Natural killer cell (primary cell): ENCODE measurements around the gene ARIH1. TPM values are rescaled to one million over a fixed set of nuclear protein-coding genes. Genes with fewer than 3 reads are reported as not detected.

Experiments used
- ATAC-seq, 3 donors: fragments of 150-1000 bp in 2 of 3; fragments of 200-7000 bp in 1 of 3; cut with Tn5 transposase; 1 replicate in 1 of 3; 2 replicates in 2 of 3; pipeline ENCODE4 v1.10.0; 2021; ENCODE audit warnings: mild to moderate bottlenecking in 2 of 3, moderate library complexity in 2 of 3
- DNase-seq, 2 donors: peaks; one replicate each; pipeline versions ENCODE4 v3.0.0 to v3.0.0-alpha.2; 2013 to 2021; ENCODE audit warnings: mixed read lengths in 1 of 2
- H3K27ac ChIP-seq: one replicate; pipeline ENCODE4 v1.5.1; 2013; ENCODE audit warnings: mild to moderate bottlenecking, low read length
- H3K27me3 ChIP-seq: one replicate; pipeline ENCODE4 v1.6.1; 2013; ENCODE audit warnings: low read length; ENCODE audit not compliant: control insufficient read depth, insufficient read depth
- H3K36me3 ChIP-seq: one replicate; pipeline ENCODE4 v1.6.1; 2013; ENCODE audit warnings: low read length; ENCODE audit not compliant: control insufficient read depth, insufficient read depth
- H3K4me1 ChIP-seq: one replicate; pipeline ENCODE4 v1.6.1; 2013; ENCODE audit warnings: low read length; ENCODE audit not compliant: control insufficient read depth, insufficient read depth
- H3K4me3 ChIP-seq: one replicate; pipeline ENCODE4 v1.5.1; 2013; ENCODE audit warnings: low read length
- H3K9me3 ChIP-seq: one replicate; pipeline ENCODE4 v1.6.1; 2013; ENCODE audit warnings: low read length; ENCODE audit not compliant: control insufficient read depth, insufficient read depth
- H3K27ac Mint-ChIP-seq, 2 donors: one replicate each; pipeline ENCODE4 v1.8.0; 2022; ENCODE audit warnings: mild to moderate bottlenecking in 2 of 2, mixed read lengths in 2 of 2, moderate library complexity in 1 of 2
- H3K27me3 Mint-ChIP-seq, 2 donors: one replicate each; pipeline ENCODE4 v1.8.0; 2022; ENCODE audit warnings: low read depth in 2 of 2, mixed read lengths in 2 of 2
- H3K36me3 Mint-ChIP-seq: one replicate; pipeline ENCODE4 v1.8.0; 2022; ENCODE audit warnings: mixed read lengths
- H3K4me1 Mint-ChIP-seq, 2 donors: one replicate each; pipeline ENCODE4 v1.8.0; 2022; ENCODE audit warnings: mixed read lengths in 2 of 2
- H3K4me3 Mint-ChIP-seq: one replicate; pipeline ENCODE4 v1.8.0; 2022; ENCODE audit warnings: mild to moderate bottlenecking, moderate library complexity, mixed read lengths
- H3K9me3 Mint-ChIP-seq, 2 donors: one replicate each; pipeline ENCODE4 v1.8.0; 2022; ENCODE audit warnings: mixed read lengths in 2 of 2
- WGBS: methylation state at CpG from one replicate; pipeline ENCODE4 v1.1.7; 2013; ENCODE audit warnings: missing lambda C conversion rate; ENCODE audit not compliant: insufficient coverage; 5-methylcytosine and 5-hydroxymethylcytosine counted together
- intact Hi-C: fragments of 100-400 bp; cut with micrococcal nuclease; formaldehyde crosslinking; loops from one replicate; pipeline ENCODE4 v1.14.2; 2022
- total RNA-seq, 4 donors: library from RNA; stranded (reverse); fragments of 120-200 nt in 1 of 4; gene quantifications; one replicate each; pipeline versions ENCODE4 v1.2.3 to v1.2.4, GENCODE V29; 2013 to 2022
- TF ChIP-seq, protein P1 (sequence below): fragments of 200-600 bp; IDR thresholded peaks from one replicate; pipeline ENCODE4 v1.8.0; 2022; ENCODE audit warnings: antibody characterized with exemption

ARIH1 gene
- total RNA-seq, 3 donors from 2014 or later (not counting 1 experiment from before 2014, with no cell fraction given): 193 to 212 (median 212) TPM

DNA sequence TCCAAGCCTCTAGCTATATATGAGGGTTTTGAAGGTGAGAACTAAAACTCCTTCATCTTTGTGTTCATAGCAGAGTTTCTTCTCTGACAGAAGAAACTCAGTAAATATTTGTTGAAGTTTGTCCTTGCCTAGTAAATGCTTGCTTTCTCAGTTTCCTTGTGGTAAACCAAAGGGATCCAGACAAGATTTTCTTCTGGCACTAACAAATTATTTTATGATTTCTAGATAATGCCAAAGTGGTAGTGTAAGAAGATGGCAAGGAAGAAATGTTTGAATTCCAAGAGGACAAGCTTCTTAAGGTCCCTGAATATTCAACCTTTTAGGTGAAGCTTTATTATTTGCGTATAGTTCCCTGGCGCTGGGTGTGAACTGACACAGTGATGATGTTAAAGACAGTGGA, 14.4 kb downstream of the ARIH1 start:
- H3K27me3 Mint-ChIP-seq: no peaks in the 10 kb centered on the region
- no peaks in the 10 kb centered on the region for H3K9me3 Mint-ChIP-seq
- no peak for DNase-seq
- ATAC-seq: no peak
- peaks cover 71 to 73% of the 10 kb centered on the region in 2 donors for H3K4me1 Mint-ChIP-seq
- Histone ChIP-seq H3K9me3 (no peaks in the 10 kb centered on the region), H3K36me3 (no peaks in the 10 kb centered on the region), H3K27ac (no peak overlapping the region), H3K27me3 (no peaks in the 10 kb centered on the region), H3K4me1 (no peaks in the 10 kb centered on the region), H3K4me3 (no peak overlapping the region)
- peak overlapping the region; percentile 29 for H3K4me3 Mint-ChIP-seq
- H3K36me3 Mint-ChIP-seq: no peaks in the 10 kb centered on the region
- 91% methylated on average over 2 of the region's 2 CpGs for WGBS
- intact Hi-C loops: loop anchor here (5.0 kb wide), 1 partner anchor 34 kb away; no protein-coding TSS in a partner anchor
- TF ChIP-seq, protein P1, sequence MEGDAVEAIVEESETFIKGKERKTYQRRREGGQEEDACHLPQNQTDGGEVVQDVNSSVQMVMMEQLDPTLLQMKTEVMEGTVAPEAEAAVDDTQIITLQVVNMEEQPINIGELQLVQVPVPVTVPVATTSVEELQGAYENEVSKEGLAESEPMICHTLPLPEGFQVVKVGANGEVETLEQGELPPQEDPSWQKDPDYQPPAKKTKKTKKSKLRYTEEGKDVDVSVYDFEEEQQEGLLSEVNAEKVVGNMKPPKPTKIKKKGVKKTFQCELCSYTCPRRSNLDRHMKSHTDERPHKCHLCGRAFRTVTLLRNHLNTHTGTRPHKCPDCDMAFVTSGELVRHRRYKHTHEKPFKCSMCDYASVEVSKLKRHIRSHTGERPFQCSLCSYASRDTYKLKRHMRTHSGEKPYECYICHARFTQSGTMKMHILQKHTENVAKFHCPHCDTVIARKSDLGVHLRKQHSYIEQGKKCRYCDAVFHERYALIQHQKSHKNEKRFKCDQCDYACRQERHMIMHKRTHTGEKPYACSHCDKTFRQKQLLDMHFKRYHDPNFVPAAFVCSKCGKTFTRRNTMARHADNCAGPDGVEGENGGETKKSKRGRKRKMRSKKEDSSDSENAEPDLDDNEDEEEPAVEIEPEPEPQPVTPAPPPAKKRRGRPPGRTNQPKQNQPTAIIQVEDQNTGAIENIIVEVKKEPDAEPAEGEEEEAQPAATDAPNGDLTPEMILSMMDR: no peak
- H3K27ac Mint-ChIP-seq: peak overlapping the region in 1 of 2 donors; percentile 41

DNA sequence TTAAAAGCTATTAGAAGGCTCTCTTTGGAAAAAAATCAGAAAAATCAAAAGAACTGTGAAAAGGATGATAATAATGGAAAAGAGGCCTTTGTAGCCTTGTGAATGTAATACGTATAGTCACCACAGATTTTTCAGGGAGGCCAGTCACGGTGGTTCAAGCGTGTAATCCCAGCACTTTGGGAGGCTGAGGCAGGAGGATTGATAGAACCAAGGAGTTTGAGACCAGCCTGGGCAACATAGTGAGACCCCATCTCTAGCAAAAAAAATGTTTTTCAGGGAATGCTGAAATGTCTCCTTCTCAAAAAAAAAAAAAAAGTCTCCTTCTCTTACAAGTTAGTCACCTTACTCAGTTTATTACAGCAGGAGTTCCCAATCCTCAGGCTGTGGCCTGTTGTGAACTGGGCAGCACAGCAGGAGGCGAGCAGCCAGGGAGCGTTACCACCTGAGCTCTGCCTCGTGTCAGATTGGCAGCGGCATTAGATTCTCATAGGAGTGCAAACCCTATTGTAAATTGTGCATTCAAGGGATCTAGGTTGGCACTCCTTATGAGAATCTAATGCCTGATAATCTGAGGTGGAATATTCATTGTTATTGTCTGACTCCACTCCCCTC, 15.9 kb downstream of the ARIH1 start:
- intact Hi-C loops: loop anchor here (5.0 kb wide), 1 partner anchor 32 kb away; no protein-coding TSS in a partner anchor
- WGBS: 92% methylated on average over 7 of the region's 7 CpGs

DNA sequence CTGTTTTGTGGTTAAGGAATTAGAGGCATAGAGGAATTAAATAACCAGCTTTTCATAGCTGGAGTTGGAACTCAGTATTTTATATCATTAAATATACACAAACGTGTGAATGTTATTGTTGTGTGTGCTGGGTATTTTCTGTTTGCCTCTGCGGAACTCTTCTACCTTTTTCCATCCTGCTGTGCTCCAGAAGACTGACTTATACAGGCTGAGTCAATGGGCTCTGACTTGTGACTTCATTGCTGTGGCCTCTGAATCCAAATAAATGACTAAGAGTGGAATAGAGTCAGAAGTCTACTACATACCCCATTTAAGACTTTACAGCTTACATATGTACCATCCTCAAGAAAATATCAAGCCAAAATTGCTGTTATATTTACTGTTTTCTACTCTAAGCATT, 17.6 kb downstream of the ARIH1 start:
- H3K36me3 ChIP-seq: no peaks in the 10 kb centered on the region
- H3K27me3 ChIP-seq: no peaks in the 10 kb centered on the region
- DNase-seq: no peak
- peaks cover 3% of the 10 kb centered on the region for H3K4me1 ChIP-seq
- intact Hi-C loops: no loop called here
- H3K27me3 Mint-ChIP-seq: no peaks in the 10 kb centered on the region
- no peaks in the 10 kb centered on the region for H3K9me3 ChIP-seq
- no peak for ATAC-seq
- peaks cover 74 to 76% of the 10 kb centered on the region in 2 donors for H3K4me1 Mint-ChIP-seq
- peak overlapping the region in 1 of 2 donors; percentile 57 for H3K27ac Mint-ChIP-seq
- H3K36me3 Mint-ChIP-seq: no peaks in the 10 kb centered on the region
- TF ChIP-seq, protein P1: no peak
- WGBS: no CpG with 5 or more reads among the region's 2 CpGs
- H3K4me3 Mint-ChIP-seq: no peak overlapping the region
- H3K4me3 ChIP-seq: no peak overlapping the region
- no peaks in the 10 kb centered on the region for H3K9me3 Mint-ChIP-seq
- no peak overlapping the region for H3K27ac ChIP-seq

More for the DNA sequence above, 15.9 kb downstream of the ARIH1 start:
- no peak for DNase-seq
- Histone ChIP-seq H3K27ac (no peak overlapping the region), H3K36me3 (no peaks in the 10 kb centered on the region), H3K4me3 (no peak overlapping the region), H3K4me1 (no peaks in the 10 kb centered on the region), H3K27me3 (no peaks in the 10 kb centered on the region), H3K9me3 (no peaks in the 10 kb centered on the region)
- no peaks in the 10 kb centered on the region for H3K27me3 Mint-ChIP-seq
- TF ChIP-seq, protein P1: no peak
- peak overlapping the region in 1 of 2 donors; percentile 23 for H3K27ac Mint-ChIP-seq
- H3K9me3 Mint-ChIP-seq: no peaks in the 10 kb centered on the region
- no peak overlapping the region for H3K4me3 Mint-ChIP-seq
- H3K36me3 Mint-ChIP-seq: no peaks in the 10 kb centered on the region
- no peak for ATAC-seq
- H3K4me1 Mint-ChIP-seq: peaks cover 69 to 72% of the 10 kb centered on the region in 2 donors

DNA sequence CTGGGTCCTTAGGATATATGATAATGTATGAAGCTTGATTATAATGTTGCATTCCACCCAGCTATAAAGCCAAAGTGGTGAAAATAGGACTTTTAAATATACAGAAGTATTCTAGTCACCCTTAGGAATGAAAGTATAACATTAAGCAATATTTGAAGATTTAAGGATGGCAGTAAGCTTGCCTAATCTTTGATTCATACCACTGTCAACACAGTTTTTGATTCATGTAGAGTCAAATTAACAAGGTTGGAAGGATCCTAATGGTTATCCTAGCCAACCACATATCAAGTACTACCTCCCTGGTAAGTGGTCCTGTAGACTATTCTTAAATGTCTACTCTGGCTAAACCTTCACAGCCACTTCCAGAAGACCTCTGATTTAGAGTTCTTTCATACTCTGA, 18.6 kb downstream of the ARIH1 start:
- DNase-seq (no peak), ATAC-seq (no peak)
- peak overlapping the region; percentile 40 for H3K4me3 Mint-ChIP-seq
- H3K36me3 Mint-ChIP-seq: no peaks in the 10 kb centered on the region
- peaks cover 76 to 77% of the 10 kb centered on the region in 2 donors for H3K4me1 Mint-ChIP-seq
- no peaks in the 10 kb centered on the region for H3K9me3 ChIP-seq
- no peaks in the 10 kb centered on the region for H3K36me3 ChIP-seq
- H3K27ac ChIP-seq: no peak overlapping the region
- H3K27me3 Mint-ChIP-seq: no peaks in the 10 kb centered on the region
- no peak overlapping the region for H3K27ac Mint-ChIP-seq
- intact Hi-C loops: no loop called here
- TF ChIP-seq, protein P1: no peak
- no peaks in the 10 kb centered on the region for H3K9me3 Mint-ChIP-seq
- H3K27me3 ChIP-seq: no peaks in the 10 kb centered on the region
- H3K4me3 ChIP-seq: no peak overlapping the region
- H3K4me1 ChIP-seq: peaks cover 3% of the 10 kb centered on the region
